GM21447 (cell line): Measurements from ENCODE around the gene NCKAP5.

Source experiments
- ATAC-seq: cut with Tn5 transposase; IDR thresholded peaks from one replicate; pipeline ENCODE4 v1.9.1; 2021; ENCODE audit not compliant: unreplicated experiment

The NCKAP5 gene

GRCh38 chr2:132659331-132659730 is 908.9 kb downstream of the NCKAP5 start:
- ATAC-seq: no peak

GRCh38 chr2:132656266-132656975 is 911.8 kb downstream of the NCKAP5 start:
- ATAC-seq: no peak

GRCh38 chr2:132654968-132655367 is 913.3 kb downstream of the NCKAP5 start:
- no peak for ATAC-seq

GRCh38 chr2:132654335-132654734 is 913.9 kb downstream of the NCKAP5 start:
- ATAC-seq: no peak

GRCh38 chr2:132652474-132652873 is 915.8 kb downstream of the NCKAP5 start:
- no peak for ATAC-seq

- no peak for ATAC-seq
These were observed 916.9 kb downstream of the NCKAP5 start for GRCh38 chr2:132651115-132652045.

GRCh38 chr2:132646540-132647108 is 921.6 kb downstream of the NCKAP5 start:
- ATAC-seq: no peak

GRCh38 chr2:132645722-132646539 is 922.3 kb downstream of the NCKAP5 start:
- ATAC-seq: no peak

GRCh38 chr2:132645176-132645575 is 923.1 kb downstream of the NCKAP5 start:
- no peak for ATAC-seq

GRCh38 chr2:132642415-132642814 is 925.8 kb downstream of the NCKAP5 start:
- no peak for ATAC-seq

- ATAC-seq: no peak
These were observed 926.4 kb downstream of the NCKAP5 start for GRCh38 chr2:132641819-132642218.

- no peak for ATAC-seq
These were observed 928.1 kb downstream of the NCKAP5 start for GRCh38 chr2:132640116-132640515.

GRCh38 chr2:132638313-132639040 is 929.8 kb downstream of the NCKAP5 start:
- no peak for ATAC-seq

GRCh38 chr2:132636346-132636745 is 931.9 kb downstream of the NCKAP5 start:
- ATAC-seq: no peak

- ATAC-seq: no peak
These were observed 934.6 kb downstream of the NCKAP5 start for GRCh38 chr2:132633635-132634034.

- ATAC-seq: no peak
These were observed 936.1 kb downstream of the NCKAP5 start for GRCh38 chr2:132632000-132632649.

- ATAC-seq: no peak
These were observed 940.7 kb downstream of the NCKAP5 start for GRCh38 chr2:132627536-132627935.

GRCh38 chr2:132623096-132623839 is 945.0 kb downstream of the NCKAP5 start:
- no peak for ATAC-seq
